ENCODE results near the gene PRG2. TPM values are rescaled to one million over a fixed set of nuclear protein-coding genes. Genes with fewer than 3 reads are reported as not detected.

PRG2 gene
- total and polyA plus RNA-seq, 9 of the 15 experiments (the other 6 are each of a cell fraction or from before 2014, with no cell fraction given): 1.8 to 78.0 (median 26.6) TPM

DNA sequence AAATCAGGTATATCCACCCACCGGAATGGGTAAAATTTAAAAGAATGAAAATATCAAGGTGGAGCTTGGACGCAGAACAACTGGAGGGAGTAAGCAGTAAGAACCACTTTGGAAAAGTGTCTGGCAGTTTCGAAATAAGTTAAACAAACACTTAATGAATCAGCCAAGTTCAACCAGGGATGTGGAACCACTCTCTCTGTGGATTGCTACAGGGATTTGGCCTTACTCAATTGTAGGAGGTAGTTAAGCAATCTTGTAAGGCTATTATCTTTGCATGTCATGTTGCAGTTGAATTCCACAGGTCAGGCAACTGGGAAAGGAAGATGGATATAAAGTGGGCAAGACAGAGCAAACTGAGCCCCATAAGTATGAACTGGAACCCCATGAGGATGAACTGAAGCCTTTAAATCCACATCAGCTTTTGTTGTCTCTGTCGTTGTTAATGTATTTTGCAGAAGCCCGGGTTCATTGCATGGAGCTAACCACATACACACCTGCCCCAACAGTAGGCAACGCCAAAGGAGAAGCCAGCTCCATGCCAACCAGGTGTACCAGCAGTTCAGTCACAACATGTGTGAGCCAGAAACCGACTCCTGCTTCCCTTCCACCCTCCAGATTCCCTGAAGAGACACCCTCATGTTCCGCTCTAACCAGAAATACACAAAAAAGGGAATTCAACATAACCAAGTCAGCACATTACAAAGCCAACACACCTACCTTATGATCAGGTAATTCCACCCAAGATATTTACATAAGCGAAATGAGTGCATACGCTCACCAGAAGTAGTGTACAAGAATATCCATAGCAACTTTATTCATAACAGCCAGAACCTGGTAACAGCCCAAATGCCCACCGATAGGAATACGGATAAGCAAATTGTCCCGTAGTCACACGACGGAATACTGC lies 44.4 kb upstream of the PRG2 start (continued):
- TF ChIP-seq BCL6 (CRISPR knock-in tag; IDR thresholded peaks at IDR 0.05): no peak
- no peak for TF ChIP-seq KDM4B (IDR thresholded peaks at IDR 0.05; ENCODE audit: borderline replicate concordance in 2 of 2, low read depth in 1 of 2)
- no peak for TF ChIP-seq OTX1 (CRISPR knock-in tag; IDR thresholded peaks at IDR 0.05)
- no peak for TF ChIP-seq ZNF76 (CRISPR knock-in tag; IDR thresholded peaks at IDR 0.05; ENCODE audit: borderline replicate concordance)
- TF ChIP-seq NRF1 (conservative IDR thresholded peaks at IDR 0.05 in 1 of 2, IDR thresholded peaks at IDR 0.05 in 1 of 2): no peak
- no peak for TF ChIP-seq NFIX (CRISPR knock-in tag; IDR thresholded peaks at IDR 0.05; ENCODE audit: low read depth)
- no peak for TF ChIP-seq PURB (CRISPR knock-in tag; IDR thresholded peaks at IDR 0.05; ENCODE audit: low read depth)
- TF ChIP-seq RBM17 (IDR thresholded peaks at IDR 0.05; ENCODE audit: borderline replicate concordance, low read depth, low read length): no peak
- no peak for TF ChIP-seq PHF20 (IDR thresholded peaks at IDR 0.05; ENCODE audit: partially characterized antibody)
- TF ChIP-seq TCF7 (IDR thresholded peaks at IDR 0.05; ENCODE audit: borderline replicate concordance): no peak
- peak; percentile 26; the same call in 1 of the 2 replicates for TF ChIP-seq CBFA2T2 (conservative IDR thresholded peaks at IDR 0.05)
- TF ChIP-seq HSF4 (CRISPR knock-in tag; IDR thresholded peaks at IDR 0.05; ENCODE audit: borderline replicate concordance): no peak
- no peak for TF ChIP-seq RNF2 (IDR thresholded peaks at IDR 0.05)
- no peak for TF ChIP-seq COPS2 (conservative IDR thresholded peaks at IDR 0.05)
- TF ChIP-seq POLR2A (conservative IDR thresholded peaks at IDR 0.05): no peak
- no peak for TF ChIP-seq MYBL2 (IDR thresholded peaks at IDR 0.05; ENCODE audit: low read depth)
- no peak for TF ChIP-seq MYBL2 (CRISPR knock-in tag; IDR thresholded peaks at IDR 0.05; ENCODE audit: borderline replicate concordance)
- TF ChIP-seq, protein P1, sequence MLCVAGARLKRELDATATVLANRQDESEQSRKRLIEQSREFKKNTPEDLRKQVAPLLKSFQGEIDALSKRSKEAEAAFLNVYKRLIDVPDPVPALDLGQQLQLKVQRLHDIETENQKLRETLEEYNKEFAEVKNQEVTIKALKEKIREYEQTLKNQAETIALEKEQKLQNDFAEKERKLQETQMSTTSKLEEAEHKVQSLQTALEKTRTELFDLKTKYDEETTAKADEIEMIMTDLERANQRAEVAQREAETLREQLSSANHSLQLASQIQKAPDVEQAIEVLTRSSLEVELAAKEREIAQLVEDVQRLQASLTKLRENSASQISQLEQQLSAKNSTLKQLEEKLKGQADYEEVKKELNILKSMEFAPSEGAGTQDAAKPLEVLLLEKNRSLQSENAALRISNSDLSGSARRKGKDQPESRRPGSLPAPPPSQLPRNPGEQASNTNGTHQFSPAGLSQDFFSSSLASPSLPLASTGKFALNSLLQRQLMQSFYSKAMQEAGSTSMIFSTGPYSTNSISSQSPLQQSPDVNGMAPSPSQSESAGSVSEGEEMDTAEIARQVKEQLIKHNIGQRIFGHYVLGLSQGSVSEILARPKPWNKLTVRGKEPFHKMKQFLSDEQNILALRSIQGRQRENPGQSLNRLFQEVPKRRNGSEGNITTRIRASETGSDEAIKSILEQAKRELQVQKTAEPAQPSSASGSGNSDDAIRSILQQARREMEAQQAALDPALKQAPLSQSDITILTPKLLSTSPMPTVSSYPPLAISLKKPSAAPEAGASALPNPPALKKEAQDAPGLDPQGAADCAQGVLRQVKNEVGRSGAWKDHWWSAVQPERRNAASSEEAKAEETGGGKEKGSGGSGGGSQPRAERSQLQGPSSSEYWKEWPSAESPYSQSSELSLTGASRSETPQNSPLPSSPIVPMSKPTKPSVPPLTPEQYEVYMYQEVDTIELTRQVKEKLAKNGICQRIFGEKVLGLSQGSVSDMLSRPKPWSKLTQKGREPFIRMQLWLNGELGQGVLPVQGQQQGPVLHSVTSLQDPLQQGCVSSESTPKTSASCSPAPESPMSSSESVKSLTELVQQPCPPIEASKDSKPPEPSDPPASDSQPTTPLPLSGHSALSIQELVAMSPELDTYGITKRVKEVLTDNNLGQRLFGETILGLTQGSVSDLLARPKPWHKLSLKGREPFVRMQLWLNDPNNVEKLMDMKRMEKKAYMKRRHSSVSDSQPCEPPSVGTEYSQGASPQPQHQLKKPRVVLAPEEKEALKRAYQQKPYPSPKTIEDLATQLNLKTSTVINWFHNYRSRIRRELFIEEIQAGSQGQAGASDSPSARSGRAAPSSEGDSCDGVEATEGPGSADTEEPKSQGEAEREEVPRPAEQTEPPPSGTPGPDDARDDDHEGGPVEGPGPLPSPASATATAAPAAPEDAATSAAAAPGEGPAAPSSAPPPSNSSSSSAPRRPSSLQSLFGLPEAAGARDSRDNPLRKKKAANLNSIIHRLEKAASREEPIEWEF (CRISPR knock-in tag; IDR thresholded peaks at IDR 0.05): no peak
- TF ChIP-seq, protein P2, sequence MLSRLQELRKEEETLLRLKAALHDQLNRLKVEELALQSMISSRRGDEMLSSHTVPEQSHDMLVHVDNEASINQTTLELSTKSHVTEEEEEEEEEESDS (CRISPR knock-in tag; IDR thresholded peaks at IDR 0.05): no peak
- TF ChIP-seq ZNF175 (CRISPR knock-in tag; IDR thresholded peaks at IDR 0.05; ENCODE audit: low read depth): no peak
- no peak for TF ChIP-seq BMI1 (IDR thresholded peaks at IDR 0.05; ENCODE audit: low read length)
- TF ChIP-seq, protein P3, sequence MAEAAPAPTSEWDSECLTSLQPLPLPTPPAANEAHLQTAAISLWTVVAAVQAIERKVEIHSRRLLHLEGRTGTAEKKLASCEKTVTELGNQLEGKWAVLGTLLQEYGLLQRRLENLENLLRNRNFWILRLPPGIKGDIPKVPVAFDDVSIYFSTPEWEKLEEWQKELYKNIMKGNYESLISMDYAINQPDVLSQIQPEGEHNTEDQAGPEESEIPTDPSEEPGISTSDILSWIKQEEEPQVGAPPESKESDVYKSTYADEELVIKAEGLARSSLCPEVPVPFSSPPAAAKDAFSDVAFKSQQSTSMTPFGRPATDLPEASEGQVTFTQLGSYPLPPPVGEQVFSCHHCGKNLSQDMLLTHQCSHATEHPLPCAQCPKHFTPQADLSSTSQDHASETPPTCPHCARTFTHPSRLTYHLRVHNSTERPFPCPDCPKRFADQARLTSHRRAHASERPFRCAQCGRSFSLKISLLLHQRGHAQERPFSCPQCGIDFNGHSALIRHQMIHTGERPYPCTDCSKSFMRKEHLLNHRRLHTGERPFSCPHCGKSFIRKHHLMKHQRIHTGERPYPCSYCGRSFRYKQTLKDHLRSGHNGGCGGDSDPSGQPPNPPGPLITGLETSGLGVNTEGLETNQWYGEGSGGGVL (CRISPR knock-in tag; IDR thresholded peaks at IDR 0.05): no peak
- TF ChIP-seq U2AF2 (optimal IDR thresholded peaks at IDR 0.05; ENCODE audit: low read depth, low read length): no peak

All from K562 (cell line).